Skeletal muscle satellite cell (primary cell): ENCODE measurements around the gene PXT1.

ENCODE experiments used
- H3K27me3 ChIP-seq: 2 replicates; pipeline ENCODE4 v1.7.0; 2013; ENCODE audit warnings: low read length; ENCODE audit not compliant: control insufficient read depth, insufficient read depth
- H3K36me3 ChIP-seq: 2 replicates; pipeline ENCODE4 v1.7.0; 2013; ENCODE audit warnings: mild to moderate bottlenecking, control low read depth, low read length; ENCODE audit not compliant: insufficient read depth
- H3K4me1 ChIP-seq: 2 replicates; pipeline ENCODE4 v1.7.0; 2013; ENCODE audit warnings: low read length; ENCODE audit not compliant: control insufficient read depth, insufficient read depth
- H3K4me2 ChIP-seq: 2 replicates; pipeline ENCODE4 v1.7.0; 2013; ENCODE audit warnings: mild to moderate bottlenecking, low read length
- H3K4me3 ChIP-seq: 2 replicates; pipeline ENCODE4 v1.7.0; 2013; ENCODE audit warnings: low read length
- H3K9ac ChIP-seq: 2 replicates; pipeline ENCODE4 v1.7.0; 2013; ENCODE audit warnings: mild to moderate bottlenecking, low read depth, low read length, moderate library complexity
- H3K9me3 ChIP-seq: replicated peaks from 2 replicates; pipeline ENCODE4 v1.7.0; 2013; ENCODE audit warnings: mild to moderate bottlenecking, control low read depth, low read length

Gene PXT1

DNA sequence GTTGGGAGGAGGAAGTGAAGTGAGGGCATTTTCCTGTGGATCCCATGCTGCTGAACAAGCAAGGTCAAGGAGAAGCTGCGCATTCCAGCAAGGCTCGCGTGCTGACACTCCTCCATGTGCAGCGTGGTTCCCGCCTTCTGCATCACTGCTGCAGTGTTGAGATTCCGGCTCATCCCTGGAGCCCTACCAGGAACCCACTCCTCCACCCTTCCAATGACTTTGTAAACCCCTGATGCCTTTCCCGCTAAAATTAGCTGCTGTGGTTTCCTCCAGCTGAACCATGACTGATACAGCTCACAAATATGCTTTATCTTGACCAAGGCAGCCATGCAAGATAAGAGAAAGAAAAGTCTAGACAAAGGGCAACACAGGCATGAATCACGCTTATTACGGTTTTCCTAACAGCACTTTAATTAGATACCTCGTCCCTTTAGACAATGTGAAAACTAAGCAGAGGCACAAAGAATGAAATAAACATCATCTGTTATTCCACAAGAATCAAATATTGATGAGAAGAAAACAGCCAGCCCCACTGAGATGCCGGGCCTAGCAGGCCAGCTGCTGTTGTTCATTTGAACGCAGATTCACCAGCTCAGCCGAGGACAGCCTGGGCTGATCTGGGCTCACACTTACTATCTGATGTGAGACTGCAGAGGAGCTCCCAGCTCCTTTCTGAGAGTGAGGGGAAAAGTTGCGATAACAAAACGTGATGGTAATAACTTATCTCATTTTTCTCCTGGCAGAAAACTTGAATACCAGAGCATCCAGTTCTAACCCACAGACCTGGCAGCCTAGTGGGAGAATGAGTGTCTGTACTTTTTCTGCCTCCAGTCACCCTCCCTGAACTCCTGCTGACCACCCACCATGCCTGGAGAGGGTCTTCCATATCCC is 91.7 kb downstream of the PXT1 start:
- Histone ChIP-seq H3K36me3 (no peaks in the 10 kb centered on the region), H3K4me2 (no peak overlapping the region), H3K9me3 (no peaks in the 10 kb centered on the region), H3K9ac (no peak overlapping the region), H3K4me3 (no peak overlapping the region), H3K27me3 (peaks cover 25% of the 10 kb centered on the region), H3K4me1 (no peaks in the 10 kb centered on the region)

DNA sequence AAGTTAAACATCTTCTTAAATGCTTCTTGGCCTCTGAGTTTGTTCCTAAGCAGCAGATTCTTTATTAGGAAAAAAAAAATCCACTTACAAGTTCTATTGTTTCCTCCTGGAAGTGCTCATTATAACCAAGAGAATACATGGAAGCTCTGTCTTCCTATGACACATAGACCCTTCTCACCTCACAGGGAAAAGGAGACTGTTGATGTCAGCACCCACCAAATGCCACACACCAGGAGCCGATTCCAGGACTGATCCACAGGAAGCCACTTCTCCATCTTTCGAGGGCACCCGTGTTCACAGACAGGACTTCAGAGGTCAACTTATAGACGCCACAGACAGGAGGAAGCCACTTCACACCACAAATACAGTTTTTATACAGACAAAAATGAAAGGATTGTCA is 92.6 kb downstream of the PXT1 start:
- Histone ChIP-seq H3K36me3 (no peaks in the 10 kb centered on the region), H3K4me3 (no peak overlapping the region), H3K9ac (no peak overlapping the region), H3K4me2 (no peak overlapping the region), H3K9me3 (no peaks in the 10 kb centered on the region), H3K27me3 (peaks cover 28% of the 10 kb centered on the region), H3K4me1 (no peaks in the 10 kb centered on the region)

DNA sequence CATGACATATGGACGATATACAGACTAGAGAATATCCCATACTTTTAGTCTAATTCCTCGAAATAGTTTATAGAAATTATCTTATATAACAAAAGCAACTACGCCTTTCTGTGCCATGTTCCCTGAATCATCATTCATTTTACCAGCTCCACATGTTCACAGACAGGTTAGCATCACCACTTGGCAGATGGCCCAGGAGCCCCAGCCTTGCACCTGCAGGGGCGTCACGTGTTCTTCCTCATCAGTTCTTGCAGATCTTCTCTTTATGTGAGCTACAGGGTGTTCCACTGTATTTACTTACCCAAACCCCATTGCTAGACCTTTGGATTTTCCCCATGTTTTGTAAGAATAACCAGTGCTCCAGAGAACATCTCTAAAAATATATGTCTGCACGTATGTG is 93.4 kb downstream of the PXT1 start:
- Histone ChIP-seq H3K36me3 (no peaks in the 10 kb centered on the region), H3K9ac (no peak overlapping the region), H3K4me1 (no peaks in the 10 kb centered on the region), H3K27me3 (peaks cover 30% of the 10 kb centered on the region), H3K4me3 (no peak overlapping the region), H3K9me3 (no peaks in the 10 kb centered on the region), H3K4me2 (no peak overlapping the region)

DNA sequence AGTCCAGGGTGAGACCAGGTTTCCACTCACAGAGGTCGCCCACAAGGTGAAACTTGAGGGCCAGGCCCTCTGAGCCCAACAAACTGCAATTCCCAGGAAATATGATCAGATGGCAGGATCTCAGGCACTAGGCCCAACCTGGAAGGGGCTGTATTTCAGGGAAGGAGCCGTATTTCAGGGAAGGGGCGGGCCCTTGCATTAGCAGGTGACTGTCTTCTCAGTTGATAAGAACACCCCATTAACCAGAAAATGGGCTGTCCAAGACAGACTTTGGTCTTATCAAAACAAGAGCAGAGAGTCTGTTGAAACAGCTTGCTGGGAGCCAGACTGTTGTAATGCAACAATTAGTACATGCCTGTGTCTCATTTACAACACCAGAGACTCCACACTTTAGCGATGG is 95.0 kb downstream of the PXT1 start:
- no peaks in the 10 kb centered on the region for H3K4me1 ChIP-seq
- H3K36me3 ChIP-seq: no peaks in the 10 kb centered on the region
- H3K4me3 ChIP-seq: no peak overlapping the region
- H3K9me3 ChIP-seq: no peaks in the 10 kb centered on the region
- no peak overlapping the region for H3K4me2 ChIP-seq
- no peak overlapping the region for H3K9ac ChIP-seq
- H3K27me3 ChIP-seq: peaks cover 41% of the 10 kb centered on the region

- Histone ChIP-seq H3K4me2 (no peak overlapping the region), H3K36me3 (no peaks in the 10 kb centered on the region), H3K4me3 (no peak overlapping the region), H3K27me3 (peaks cover 51% of the 10 kb centered on the region), H3K9me3 (no peaks in the 10 kb centered on the region), H3K9ac (no peak overlapping the region), H3K4me1 (no peaks in the 10 kb centered on the region)
These were observed 96.0 kb downstream of the PXT1 start for GRCh38 chr6:36346486-36347273.

DNA sequence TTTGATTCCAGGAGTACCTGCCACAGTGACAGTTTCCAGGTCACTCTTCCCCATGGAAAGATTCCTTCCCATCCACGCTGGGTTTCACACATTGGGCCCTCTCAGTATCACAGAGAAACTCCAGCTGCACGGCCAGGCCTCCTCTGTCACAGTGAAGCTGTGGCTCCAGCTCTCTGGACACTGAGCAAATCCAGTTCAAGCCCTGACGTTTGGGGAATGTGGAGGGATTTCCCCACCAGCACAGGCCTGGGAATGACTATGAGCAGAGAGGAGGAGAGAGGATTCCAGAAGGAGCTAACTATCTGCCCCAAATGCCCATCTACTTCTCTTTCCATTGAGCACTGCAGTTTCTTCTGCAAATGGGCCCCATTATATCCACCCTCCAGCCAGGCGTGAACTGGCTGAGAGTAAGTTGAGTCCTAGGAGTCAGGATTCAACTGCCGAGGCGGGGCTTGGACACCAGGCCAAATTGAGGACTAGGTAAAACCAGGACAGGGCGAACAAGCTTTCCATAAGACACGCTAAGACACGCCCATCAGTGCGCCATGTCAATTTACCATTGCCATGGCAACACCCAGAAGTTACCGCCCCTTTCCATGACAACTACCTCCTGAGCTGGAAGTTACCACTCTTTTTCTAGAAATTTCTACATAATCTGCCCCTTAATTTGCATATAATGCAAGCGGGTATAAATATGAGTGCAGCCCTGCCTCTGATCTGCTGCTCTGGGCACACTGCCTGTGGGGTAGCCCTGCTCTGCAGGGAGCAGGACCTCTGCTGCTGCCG is 96.8 kb downstream of the PXT1 start:
- no peaks in the 10 kb centered on the region for H3K9me3 ChIP-seq
- H3K4me3 ChIP-seq: no peak overlapping the region
- H3K9ac ChIP-seq: no peak overlapping the region
- H3K27me3 ChIP-seq: peaks cover 50% of the 10 kb centered on the region
- no peaks in the 10 kb centered on the region for H3K4me1 ChIP-seq
- no peak overlapping the region for H3K4me2 ChIP-seq
- H3K36me3 ChIP-seq: no peaks in the 10 kb centered on the region

DNA sequence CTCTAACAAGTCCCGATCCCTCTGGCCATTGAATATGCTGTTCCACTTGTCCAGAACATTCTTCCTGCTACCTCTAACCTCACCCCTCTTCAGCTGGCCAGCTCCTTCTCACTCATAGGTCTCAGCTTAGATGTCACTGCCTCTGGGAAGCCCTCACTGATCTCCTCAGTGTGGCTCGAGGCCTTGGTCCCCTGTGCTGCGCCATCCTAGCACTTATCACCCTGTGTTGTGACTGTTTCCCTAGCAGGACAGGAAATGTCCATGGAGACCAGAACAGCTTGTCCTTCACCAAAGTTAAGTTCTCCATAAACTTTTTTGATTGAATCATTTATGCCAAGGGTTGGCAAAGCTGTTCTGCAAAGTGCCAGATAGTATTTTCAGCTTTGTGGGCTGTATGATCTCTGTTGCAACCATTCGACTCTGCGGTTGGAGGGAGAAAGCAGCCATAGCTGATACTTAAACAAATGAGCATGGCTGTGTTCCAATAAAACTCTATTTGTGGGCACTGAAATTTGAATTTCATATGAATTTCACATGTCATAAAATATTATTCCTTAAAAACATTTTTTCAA is 99.5 kb downstream of the PXT1 start:
- Histone ChIP-seq H3K9me3 (no peaks in the 10 kb centered on the region), H3K4me3 (no peak overlapping the region), H3K36me3 (no peaks in the 10 kb centered on the region), H3K27me3 (peaks cover 65% of the 10 kb centered on the region), H3K4me1 (no peaks in the 10 kb centered on the region), H3K4me2 (no peak overlapping the region), H3K9ac (no peak overlapping the region)

GRCh38 chr6:36340618-36341454 is 101.8 kb downstream of the PXT1 start:
- Histone ChIP-seq H3K36me3 (no peaks in the 10 kb centered on the region), H3K4me1 (no peaks in the 10 kb centered on the region), H3K27me3 (peaks cover 66% of the 10 kb centered on the region), H3K4me3 (no peak overlapping the region), H3K9me3 (no peaks in the 10 kb centered on the region), H3K9ac (no peak overlapping the region), H3K4me2 (peak overlapping the region; percentile 20)
